ENCODE data around the gene FRMD4A. TPM values are rescaled to one million over a fixed set of nuclear protein-coding genes. Genes with fewer than 3 reads are reported as not detected.
"Not testable (repeated sequence)": the region's sequence is repeated elsewhere in the genome, so short reads cannot be mapped to it uniquely, and the experiment has no call there.

The FRMD4A gene
- total RNA-seq, 1 experiment from 2014 or later: 20.2 TPM

DNA sequence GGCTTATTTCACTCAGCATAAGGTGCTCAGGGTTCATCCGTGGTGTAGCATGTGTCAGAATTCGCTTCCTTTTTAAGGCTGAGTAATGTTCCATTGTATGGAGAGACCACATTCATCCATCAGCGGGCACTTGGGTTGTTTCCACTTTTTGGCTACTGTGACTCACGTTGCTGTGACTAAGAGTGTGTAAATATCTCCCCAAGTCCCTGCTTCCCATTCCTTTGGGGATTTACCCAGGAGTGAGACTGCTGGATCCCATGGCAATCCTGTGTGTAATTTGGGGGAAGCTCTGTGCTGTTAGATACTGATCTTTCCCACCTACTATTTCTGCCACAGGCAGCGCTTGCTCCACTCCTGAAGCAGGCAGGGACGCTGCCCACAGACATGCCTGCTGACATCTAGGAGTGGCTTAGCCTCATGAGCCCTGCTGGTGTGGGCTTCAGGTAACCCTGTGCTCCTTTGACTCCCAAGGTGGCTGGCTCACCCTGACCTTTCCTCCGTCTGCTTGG, 346.0 kb downstream of the FRMD4A start:
- DNase-seq (ENCODE audit: low read depth): peak; percentile 93

DNA sequence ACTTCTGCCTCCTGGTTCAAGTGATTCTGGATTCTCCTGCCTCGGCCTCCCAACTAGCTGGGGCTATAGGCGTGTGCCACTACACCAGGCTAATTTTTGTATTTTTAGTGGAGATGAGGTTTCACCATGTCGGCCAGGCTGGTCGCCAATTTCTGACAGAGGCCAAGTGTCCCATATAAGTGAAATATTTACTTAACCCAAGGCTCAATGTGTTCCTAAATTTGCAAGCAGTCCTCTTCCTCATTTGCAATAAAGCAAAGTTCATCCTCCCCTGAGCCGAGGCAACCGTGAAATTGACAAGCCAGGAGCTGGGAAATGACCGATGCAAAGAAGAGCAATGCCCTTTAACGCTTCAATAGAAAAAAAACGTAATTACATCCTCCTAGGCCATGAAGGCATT, 347.7 kb downstream of the FRMD4A start:
- no peak for DNase-seq (ENCODE audit: low read depth)

DNA sequence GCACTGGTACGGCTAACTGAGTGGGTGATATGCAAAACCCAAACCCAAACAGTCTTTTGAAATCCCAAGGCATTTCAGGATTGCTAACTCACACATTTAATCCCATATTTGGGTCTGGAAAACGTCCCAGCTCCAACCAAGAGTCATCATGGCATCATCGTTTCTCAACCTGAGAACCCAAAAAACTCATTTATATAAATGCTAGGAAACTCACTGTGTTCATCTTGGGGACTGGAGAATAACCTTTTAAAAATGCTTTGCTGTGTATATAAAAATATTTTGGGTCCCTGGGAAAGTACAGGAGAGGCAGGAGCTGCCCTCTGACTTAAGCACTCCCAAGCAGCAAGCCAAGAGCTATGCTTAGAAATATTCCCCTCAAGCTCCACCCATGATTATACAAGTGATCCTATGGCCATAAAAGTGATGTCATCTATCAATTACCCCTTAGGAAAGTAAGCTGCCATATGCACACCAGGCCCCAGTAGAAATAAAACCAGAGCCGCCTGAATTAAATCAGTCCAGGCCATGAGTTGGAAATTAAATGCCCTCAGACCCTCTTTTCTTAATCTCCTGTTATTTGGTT, 352.1 kb downstream of the FRMD4A start:
- peak; percentile 58 for DNase-seq (ENCODE audit: low read depth)

DNA sequence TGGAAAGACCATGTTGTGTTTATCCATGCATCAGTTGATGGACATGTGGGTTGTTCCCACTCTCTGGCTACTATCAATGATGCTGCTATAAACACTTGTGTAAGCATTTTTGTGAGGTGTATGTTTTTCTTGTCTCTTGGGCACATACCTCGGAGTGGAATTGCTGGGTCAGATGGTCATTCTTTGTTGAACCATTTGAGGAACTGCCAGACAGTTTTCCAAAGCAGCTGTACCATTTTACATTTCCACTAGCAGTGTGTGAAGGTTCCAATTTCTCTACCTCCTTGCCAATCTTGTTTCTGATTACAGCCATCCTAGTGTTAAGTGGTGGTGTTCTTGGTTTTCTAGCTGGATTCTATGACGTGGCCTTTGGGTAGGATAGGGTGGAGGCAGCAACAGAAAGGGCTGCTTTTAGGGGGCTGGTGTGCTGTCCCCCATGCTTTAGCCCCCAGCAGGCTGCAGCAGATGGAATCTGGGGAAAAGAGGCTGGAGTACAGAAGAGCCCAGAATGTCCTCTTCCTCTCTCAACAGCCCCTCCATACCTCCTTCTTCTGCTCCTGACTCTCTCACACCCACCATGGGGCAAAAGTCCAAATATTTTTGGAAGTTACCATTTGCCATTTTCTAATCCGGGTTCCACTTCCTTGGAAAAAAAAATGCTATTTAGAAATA, 352.7 kb downstream of the FRMD4A start:
- DNase-seq (ENCODE audit: low read depth): no peak

DNA sequence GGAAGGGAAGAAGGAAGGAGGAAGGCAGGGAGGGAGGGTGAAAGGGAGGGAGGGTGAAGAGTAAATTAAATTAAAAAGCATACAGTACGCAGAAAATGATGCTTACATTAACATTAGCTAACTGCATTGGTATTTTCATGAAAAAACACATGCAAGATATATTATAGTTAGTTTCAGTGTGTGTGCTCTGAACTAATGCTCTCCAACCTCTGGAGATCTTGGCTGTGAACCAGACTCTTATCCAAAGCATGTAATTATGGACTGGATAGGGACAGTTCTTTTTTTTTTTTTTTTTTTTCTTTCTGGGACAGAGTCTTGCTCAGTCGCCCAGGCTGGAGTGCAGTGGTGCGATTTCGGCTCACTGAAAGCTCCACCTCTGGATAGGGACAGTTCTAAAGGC, 357.0 kb downstream of the FRMD4A start:
- no peak for DNase-seq (ENCODE audit: low read depth)

DNA sequence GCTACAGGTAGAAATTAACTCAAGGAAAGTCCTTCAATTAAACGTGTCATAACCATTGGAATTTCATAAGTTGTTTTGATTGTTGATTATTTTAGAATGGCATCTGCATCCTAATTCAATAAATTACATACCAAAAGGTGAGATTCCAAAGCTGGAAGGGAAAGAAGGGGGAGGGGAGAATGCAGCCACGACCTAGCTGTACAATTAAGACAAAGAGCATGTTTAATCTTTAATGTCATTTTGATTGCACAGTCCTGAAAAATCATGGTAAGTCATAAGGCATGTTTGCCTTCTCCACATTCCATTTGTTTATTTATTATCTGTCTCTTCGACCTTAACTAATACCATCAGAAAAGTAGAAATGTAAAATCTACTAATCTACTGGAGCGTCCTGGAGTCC, 358.1 kb downstream of the FRMD4A start:
- no peak for DNase-seq (ENCODE audit: low read depth)

DNA sequence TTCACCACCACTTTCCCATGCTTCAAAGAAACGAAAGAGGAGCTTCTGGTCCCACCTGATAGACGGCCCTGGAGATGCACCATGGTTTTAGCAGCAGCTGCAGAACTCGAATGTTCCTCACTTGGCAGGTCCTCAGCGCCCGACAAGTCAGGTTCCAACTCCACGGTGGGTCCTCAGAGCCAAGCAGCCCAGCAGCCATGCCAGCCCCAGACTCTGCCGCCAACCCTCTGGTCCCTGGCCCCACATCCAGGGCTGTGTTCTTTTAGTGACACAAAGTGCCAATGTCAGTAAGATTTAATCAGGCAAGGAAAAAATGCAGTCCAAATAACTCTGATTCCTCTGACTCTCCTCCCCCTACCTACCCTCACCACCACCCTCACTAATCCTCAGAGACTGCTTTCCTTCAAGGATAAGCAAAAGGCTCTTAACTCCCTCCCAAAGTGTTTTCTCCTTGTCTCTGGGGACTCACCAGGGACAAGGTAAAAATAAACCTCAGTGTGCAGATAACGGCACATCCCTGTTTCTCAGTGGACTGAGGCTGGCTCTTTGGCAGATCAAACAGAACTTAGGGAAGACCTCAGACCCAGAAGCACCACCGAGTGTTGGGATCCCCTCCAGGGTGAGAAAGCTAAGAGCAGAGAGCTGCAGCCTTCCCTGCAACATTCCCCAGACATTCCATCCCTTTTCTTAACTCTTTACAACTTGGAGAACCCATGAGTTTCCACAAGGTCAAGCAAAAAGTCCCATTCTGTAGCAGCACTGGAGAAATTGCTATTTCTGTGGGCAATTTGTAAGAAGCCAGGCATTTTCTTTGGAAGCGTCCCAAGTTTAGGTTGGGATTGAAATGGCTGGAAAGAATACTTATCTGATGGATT, 358.9 kb downstream of the FRMD4A start:
- no peak for DNase-seq (ENCODE audit: low read depth)

DNA sequence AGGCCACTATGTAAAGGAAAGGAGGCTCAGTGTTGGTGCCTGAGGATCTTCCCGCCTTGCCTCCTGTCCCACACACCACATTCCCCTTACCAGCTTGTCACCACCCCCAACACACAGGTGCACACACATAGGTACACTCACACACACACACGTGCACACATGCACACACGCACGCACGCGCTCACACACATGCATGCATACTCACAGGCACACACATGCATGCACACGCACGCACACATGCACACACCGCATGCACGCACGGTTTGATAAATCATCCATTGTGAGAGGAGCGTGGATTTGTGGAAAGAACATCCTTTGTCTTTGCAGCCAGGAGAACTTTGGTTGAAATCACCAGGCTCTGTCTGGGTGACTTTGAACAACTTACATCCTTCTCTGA, 359.8 kb downstream of the FRMD4A start:
- DNase-seq (ENCODE audit: low read depth): no peak

DNA sequence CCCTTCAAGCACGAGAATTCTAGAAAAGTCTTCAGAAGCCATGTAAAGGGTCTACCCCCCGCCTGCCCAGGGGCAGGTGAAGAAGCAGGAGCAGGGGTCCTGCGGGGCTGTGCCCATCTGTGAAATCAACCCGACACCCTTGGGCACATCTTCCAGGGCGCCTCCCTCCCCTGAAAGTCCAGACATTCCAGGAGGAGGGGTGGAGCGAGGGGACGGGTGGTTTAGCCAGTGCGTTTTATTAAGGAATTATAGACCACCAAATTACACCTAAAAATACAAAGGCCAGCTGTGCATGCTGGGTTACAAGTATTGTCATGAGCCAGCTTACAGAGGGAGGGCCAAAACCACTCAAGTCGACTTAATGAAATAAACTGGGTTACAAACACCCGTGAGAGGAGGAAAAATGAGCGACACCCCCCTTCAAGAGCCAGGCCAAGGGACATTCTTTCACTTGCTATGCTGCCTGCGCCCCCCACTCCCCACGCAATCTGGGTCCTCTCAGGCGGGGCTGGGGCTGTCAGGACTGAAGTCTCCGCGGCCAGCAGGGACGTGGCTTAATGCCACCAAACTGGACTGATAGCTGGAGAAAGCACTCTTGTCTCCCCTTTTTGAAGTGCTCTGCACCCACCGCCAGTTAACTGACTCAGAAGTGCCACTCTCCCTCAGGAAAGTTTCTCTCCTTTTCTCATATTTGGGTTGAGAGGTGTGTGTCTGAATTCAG, 360.3 kb downstream of the FRMD4A start:
- no peak for DNase-seq (ENCODE audit: low read depth)

DNA sequence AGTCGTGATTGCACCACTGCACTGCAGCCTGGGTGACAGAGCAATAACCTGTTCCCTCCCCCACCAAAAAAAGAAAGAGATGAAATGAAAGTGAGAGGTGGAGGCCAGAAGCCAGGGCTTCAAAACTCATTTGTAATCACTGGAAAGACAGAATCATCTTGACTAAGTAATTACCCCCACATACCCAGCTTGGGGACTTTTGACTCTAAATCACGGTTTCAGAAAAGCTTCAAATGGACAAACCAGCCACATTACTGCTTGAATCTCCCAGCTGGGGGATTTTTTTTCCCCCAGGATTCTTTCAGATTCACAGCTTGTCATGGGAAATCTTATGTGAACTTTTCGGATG, 361.0 kb downstream of the FRMD4A start:
- no peak for DNase-seq (ENCODE audit: low read depth)

DNA sequence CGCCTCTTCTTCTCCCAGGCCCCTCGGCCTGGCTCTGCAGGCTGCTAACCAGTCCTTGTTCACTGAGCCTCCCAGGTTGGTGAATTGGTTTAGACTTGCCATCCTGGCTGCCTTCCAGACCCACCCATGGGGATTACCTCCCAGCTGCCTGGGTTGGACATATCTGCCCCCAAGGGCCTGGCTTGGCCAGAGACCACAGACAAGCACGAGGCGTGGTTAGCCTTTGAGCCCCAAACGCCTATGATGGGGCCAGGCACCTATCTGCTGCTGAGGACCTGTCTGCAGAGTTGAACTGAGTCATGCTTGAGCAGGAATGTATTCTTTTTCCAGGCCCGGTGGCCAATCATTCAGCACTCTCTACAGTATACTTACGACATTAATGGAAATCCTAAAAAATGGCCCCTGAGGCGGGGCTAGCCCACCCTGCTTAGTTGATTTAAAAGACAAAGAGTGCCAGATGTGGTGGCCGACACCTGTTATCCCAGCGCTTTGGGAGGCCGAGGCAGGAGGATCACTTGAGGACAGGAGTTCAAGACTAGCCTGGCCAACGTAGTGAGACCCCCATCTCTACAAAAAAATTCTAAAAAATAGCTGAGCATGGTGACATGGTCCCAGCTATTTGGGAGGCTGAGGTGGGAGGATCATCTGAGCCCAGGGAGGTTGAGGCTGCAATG, 361.5 kb downstream of the FRMD4A start:
- DNase-seq (ENCODE audit: low read depth): peak; percentile 75

DNA sequence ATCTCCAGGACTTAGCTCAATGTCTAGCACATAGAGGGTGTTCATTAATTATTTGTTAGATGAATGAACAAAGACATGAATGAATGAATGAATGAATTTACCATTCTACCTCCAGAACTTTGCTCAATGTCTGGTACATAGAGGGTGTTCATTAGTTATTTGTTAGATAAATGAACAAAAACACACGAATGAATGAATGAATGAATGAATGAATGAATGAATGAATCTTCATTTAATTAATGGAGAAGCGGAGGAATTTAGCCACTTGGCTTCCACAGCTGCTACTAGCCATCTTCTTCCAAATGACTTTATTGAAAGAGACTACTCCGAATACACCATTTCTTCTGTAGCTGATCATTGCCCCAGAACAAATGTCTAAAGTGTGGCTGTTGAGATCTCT, 368.9 kb downstream of the FRMD4A start:
- DNase-seq (ENCODE audit: low read depth): no peak

DNA sequence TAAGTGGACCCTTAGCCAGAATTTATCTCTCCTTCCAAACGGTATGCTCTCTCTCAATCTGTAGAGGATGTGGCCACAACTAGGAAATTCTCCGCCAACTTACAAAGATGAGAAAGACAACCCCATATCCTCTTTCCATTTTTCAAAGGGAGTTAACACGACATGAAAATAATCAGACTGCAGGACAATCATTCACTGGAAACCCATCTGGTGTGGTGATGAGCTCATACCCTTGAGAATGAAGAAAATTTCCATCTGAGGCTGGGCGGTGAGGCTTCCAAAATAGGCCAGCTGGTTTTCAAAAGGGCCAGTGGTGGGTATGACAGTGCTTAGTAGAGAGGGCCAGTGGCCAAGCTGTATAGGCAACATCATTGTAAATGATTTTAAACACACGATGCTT, 369.6 kb downstream of the FRMD4A start:
- peak; percentile 91 for DNase-seq (ENCODE audit: low read depth)

DNA sequence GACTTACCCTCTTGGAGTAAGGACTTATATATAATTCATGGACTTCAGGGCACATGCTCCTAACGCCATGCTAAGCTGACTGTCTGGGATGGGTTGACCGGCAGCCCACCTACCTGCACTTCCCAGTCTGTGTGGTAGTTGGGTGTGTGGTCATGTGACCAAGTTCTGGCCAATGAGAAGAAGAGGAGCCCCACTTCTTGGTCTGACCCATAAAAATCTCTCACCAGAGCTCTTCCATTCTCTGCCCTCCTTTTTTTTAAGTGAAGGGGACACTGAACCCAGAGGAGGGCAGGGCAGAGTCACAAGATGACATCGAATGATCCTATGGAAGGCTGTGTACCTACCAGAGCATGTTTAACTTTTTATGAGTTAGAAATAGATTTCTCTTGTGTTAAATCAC, 370.1 kb downstream of the FRMD4A start:
- peak; percentile 32 for DNase-seq (ENCODE audit: low read depth)

DNA sequence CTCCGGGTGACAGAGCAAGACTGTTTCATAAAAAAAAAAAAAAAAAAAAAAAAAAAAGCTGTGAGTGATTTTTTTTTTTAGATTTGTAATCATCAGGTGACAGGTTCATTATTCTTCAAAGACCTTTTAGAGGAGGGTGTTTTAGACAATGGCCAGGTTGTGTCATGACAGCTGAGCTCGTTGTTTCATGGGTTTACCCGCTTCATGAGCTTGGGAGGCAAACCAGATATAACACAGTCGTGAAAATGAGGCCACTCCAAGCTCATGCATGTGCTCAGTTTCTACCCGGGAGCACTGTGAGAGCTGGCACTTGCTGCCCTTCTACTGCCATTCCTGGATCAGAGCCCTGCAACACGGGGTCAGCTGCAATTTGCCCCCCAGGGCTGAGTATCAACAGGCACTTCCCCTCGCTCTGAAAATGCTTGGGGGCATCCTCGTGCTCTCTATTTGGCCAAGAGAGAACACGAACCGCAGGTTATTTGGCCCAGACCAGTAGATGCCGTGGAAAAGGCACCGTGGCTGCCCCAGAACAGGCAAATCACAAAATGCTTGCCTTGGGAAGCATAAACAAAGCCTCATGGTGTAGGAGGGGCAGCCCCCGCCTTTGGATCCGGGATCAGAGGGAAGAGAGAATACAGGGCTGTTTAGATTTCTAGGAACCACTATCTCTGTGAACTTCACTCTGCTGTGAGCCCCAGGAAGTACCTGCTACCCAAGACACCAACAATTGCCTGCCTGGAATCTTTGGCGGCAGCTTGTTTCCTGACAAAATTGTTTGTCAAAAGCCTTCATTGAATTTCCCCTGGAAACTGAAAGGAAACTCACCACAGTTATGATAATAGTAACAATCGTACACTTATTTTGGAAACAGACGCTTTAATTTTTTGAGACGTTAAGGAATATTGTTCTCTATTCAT, 371.0 kb downstream of the FRMD4A start:
- peak; percentile 13 for DNase-seq (ENCODE audit: low read depth)

DNA sequence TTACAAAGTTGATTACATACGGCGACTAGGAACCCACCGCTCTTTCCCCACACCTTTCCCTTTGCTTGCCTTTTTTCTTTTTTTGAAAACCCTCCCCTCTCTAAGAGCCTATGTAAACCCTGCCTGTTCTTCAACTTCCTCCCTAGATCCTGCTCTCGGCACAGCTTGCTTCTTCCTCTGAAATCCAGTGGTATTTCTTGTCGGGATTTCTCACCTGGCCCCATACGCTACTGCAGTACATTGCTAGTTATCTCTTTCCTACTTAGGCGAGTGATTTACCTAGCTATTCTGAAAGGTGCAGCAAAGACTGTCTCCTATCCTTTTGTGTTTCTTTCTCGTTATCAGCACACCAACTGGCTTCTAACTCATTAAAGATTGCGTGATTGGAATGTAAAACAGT, 372.9 kb downstream of the FRMD4A start:
- no peak for DNase-seq (ENCODE audit: low read depth)

DNA sequence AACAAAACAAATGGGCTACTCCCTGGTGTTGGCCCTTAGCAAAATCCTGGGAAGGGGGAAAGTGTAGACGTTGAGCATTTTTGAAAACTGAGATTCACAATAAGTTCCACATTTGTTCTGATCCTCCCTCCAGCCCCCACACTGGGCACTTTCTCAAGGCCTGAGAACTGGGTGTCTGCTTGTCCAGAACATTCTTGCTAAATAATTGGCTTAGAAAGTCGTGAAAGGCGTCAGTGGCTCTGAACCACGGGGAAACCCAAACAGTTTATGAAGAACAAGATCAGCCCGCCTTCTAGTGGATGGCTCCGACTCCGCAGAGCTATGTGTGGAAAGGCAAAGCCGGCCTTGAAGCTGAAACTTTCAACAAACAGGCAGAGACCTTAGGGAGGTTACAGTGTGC, 373.9 kb downstream of the FRMD4A start:
- DNase-seq (ENCODE audit: low read depth): no peak

DNA sequence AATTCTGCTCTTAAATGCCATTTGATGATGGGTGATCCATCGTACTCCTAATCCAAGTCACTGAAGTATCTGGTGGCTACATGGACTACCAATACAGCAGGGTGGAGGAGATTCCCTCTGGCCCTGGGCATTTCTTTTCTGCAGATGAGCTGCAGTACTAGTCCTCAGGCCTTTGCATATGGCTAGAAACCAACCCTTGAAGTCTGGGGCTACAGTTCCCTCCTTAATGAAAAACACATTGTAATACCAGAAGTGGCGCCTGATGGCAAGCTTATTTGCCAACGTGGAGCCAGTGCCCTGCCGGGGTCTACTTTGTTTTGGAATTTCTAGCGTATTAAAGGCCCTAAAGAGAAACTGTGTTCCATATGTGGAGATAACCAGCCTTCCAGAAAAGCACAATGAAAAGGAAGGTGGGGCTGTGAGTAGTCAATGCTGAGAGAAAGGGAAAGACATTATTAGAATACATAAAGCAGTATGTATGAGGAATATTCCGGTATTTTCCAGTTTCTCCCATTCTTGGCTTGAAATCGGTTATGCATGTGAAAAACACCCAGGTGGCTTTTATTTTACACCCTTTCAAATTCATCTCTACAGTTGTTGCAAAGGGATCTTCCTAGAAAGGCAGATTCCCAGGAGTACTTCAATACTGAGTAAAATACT, 375.2 kb downstream of the FRMD4A start:
- DNase-seq (ENCODE audit: low read depth): no peak

DNA sequence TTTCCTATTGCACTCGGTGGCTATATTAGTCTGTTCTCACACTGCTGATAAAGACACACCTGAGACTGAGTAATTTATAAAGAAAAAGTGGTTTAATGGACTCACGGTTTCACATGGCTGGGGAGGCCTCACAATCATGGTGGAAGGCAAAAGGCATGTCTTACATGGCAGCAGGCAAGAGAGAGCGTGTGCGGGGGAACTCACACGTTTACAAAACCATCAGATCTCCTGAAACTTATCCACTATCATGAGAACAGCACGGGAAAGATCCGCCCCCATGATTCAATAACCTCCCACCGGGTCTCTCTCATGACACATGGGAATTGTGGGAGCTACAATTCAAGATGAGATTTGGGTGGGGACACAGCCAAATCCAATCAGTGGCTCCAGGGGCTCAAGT, 376.5 kb downstream of the FRMD4A start:
- DNase-seq (ENCODE audit: low read depth): not testable (repeated sequence)

DNA sequence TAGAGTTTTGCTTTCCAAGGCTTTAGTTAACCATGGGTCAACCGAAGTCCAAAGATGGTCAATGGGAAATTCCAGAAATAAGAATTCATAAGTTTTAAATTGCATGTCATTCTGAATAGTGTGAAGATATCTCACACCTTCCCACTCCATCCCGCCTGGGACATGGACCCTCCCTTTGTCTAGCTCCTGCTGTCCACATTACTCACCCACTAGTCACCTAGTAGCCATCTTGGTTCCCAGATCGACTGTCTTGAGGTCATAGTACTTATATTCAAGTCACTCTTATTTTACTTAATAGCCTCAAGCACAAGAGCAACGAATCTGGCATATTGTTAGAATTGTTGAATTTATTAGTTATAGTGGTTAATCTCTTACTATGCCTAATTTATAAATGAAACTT, 377.4 kb downstream of the FRMD4A start:
- no peak for DNase-seq (ENCODE audit: low read depth)
